ENCODE data around the gene MAST3. TPM values are rescaled to one million over a fixed set of nuclear protein-coding genes. Genes with fewer than 3 reads are reported as not detected.

Gene MAST3
- total RNA-seq, 4 donors from 2014 or later = 0.66 to 2.8 (median 1.6) TPM

GRCh38 chr19:18197941-18198340, 100.4 kb downstream of the MAST3 start:
- intact Hi-C loops (cut with DNase I; ENCODE audit: low total_unique reads) (no loop called here), in situ Hi-C loops (cut with MboI; ENCODE audit: low sequenced_read_pairs in 4 of 4) (loop anchor here in 1 of 4 donors (10.0 kb wide), 1 partner anchor 127 kb away; the partner anchor contains the start of gene LSM4)
- Histone ChIP-seq H3K9me3 (no peaks in the 10 kb centered on the region), H3K4me1 (peaks cover 11 to 17% of the 10 kb centered on the region in 2 donors), H3K27ac (no peak overlapping the region), H3K4me3 (no peak overlapping the region), H3K36me3 (peaks cover 0 to 12% of the 10 kb centered on the region in 2 donors), H3K27me3 (no peaks in the 10 kb centered on the region)
- DNase-seq = no peak
- no peak for ATAC-seq
- TF ChIP-seq POLR2A (IDR thresholded peaks at IDR 0.05) = no peak
- TF ChIP-seq, protein P1, sequence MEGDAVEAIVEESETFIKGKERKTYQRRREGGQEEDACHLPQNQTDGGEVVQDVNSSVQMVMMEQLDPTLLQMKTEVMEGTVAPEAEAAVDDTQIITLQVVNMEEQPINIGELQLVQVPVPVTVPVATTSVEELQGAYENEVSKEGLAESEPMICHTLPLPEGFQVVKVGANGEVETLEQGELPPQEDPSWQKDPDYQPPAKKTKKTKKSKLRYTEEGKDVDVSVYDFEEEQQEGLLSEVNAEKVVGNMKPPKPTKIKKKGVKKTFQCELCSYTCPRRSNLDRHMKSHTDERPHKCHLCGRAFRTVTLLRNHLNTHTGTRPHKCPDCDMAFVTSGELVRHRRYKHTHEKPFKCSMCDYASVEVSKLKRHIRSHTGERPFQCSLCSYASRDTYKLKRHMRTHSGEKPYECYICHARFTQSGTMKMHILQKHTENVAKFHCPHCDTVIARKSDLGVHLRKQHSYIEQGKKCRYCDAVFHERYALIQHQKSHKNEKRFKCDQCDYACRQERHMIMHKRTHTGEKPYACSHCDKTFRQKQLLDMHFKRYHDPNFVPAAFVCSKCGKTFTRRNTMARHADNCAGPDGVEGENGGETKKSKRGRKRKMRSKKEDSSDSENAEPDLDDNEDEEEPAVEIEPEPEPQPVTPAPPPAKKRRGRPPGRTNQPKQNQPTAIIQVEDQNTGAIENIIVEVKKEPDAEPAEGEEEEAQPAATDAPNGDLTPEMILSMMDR (IDR thresholded peaks at IDR 0.05 in 4 of 5, conservative IDR thresholded peaks at IDR 0.05 in 1 of 5) = no peak

- Histone ChIP-seq H3K9me3 (no peaks in the 10 kb centered on the region), H3K4me1 (peaks cover 11 to 19% of the 10 kb centered on the region in 2 donors), H3K27ac (no peak overlapping the region), H3K27me3 (no peaks in the 10 kb centered on the region), H3K36me3 (peaks cover 0 to 12% of the 10 kb centered on the region in 2 donors), H3K4me3 (no peak overlapping the region)
- ATAC-seq (no peak), DNase-seq (no peak)
- TF ChIP-seq, protein P1 (IDR thresholded peaks at IDR 0.05 in 4 of 5, conservative IDR thresholded peaks at IDR 0.05 in 1 of 5) = no peak
- no peak for TF ChIP-seq POLR2A (IDR thresholded peaks at IDR 0.05)
- in situ Hi-C loops (cut with MboI; ENCODE audit: low sequenced_read_pairs in 4 of 4) (loop anchor here in 1 of 4 donors (10.0 kb wide), 1 partner anchor 126 kb away; the partner anchor contains the start of gene LSM4), intact Hi-C loops (cut with DNase I; ENCODE audit: low total_unique reads) (no loop called here)
Measured at GRCh38 chr19:18198374-18198773, 100.8 kb downstream of the MAST3 start.

Other genes starting within 250 kb of the MAST3 start
- 1 to 10 TPM in 2 of 4 donors, under 1 TPM in 2; 0.55 to 1.6 (median 1.2) TPM for gene JAK3, start 249.8 kb upstream of the MAST3 start, total RNA-seq
- 1,000 to 10,000 TPM; 1,094 to 1,320 (median 1,226) TPM for gene RPL18A, start 237.9 kb upstream of the MAST3 start, total RNA-seq
- gene SLC5A5, start 225.8 kb upstream of the MAST3 start, total RNA-seq = not detected
- 100 to 1,000 TPM in 1 of 4 donors, 10 to 100 TPM in 3; 73.1 to 110 (median 81.5) TPM for gene CCDC124, start 164.8 kb upstream of the MAST3 start, total RNA-seq
- not detected for gene KCNN1, start 130.7 kb upstream of the MAST3 start, total RNA-seq
- 100 to 1,000 TPM; 476 to 810 (median 543) TPM for gene ARRDC2, start 89.6 kb upstream of the MAST3 start, total RNA-seq
- gene IL12RB1, start 10.8 kb upstream of the MAST3 start, total RNA-seq = under 1 TPM in 2 of 4 donors, not detected in 2; 0.16 to 0.20 TPM
- gene PIK3R2, start 55.4 kb downstream of the MAST3 start, total RNA-seq = 10 to 100 TPM in 1 of 4 donors, 1 to 10 TPM in 3; 5.6 to 11.9 (median 6.0) TPM
- gene IFI30, start 76.0 kb downstream of the MAST3 start, total RNA-seq = 10 to 100 TPM in 2 of 4 donors, 1 to 10 TPM in 2; 3.5 to 20.4 (median 14.0) TPM
- gene MPV17L2, start 95.4 kb downstream of the MAST3 start, total RNA-seq = 10 to 100 TPM; 18.1 to 38.9 (median 33.0) TPM
- 1 to 10 TPM in 1 of 4 donors, under 1 TPM in 1, not detected in 2; 0.51 to 2.3 TPM for gene RAB3A, start 106.3 kb downstream of the MAST3 start, total RNA-seq
- 1 to 10 TPM in 1 of 4 donors, under 1 TPM in 2, not detected in 1; 0.65 to 2.6 (median 0.76) TPM for gene PDE4C, start 128.7 kb downstream of the MAST3 start, total RNA-seq
- gene IQCN, start 176.7 kb downstream of the MAST3 start, total RNA-seq = under 1 TPM; 0.20 to 0.61 (median 0.39) TPM
- 100 to 1,000 TPM in 3 of 4 donors, 10 to 100 TPM in 1; 67.2 to 258 (median 221) TPM for gene JUND, start 183.8 kb downstream of the MAST3 start, total RNA-seq
- 100 to 1,000 TPM; 122 to 294 (median 193) TPM for gene LSM4, start 225.3 kb downstream of the MAST3 start, total RNA-seq
- gene PGPEP1, start 242.8 kb downstream of the MAST3 start, total RNA-seq = 10 to 100 TPM; 11.7 to 42.3 (median 23.6) TPM